Vagina (tissue), 2 donors: ENCODE measurements around the gene DPH7.

ENCODE experiments used
- POLR2A ChIP-seq, 2 donors: fragments of 450-650 bp; IDR thresholded peaks; one replicate each; pipeline ENCODE4 v1.6.1; 2017; ENCODE audit warnings: antibody characterized with exemption in 2 of 2, mild to moderate bottlenecking in 2 of 2, moderate library complexity in 2 of 2
- TF ChIP-seq, protein P1 (sequence below), 3 experiments: fragments of 450-650 bp in 2 of 3; fragments of 200-600 bp in 1 of 3; sonication (generic) in 1 of 3; IDR thresholded peaks; one replicate each; pipeline ENCODE4 v1.5.1; 2017 to 2019; ENCODE audit warnings: antibody characterized with exemption in 3 of 3, mild to moderate bottlenecking in 2 of 3, moderate library complexity in 2 of 3

DNA sequence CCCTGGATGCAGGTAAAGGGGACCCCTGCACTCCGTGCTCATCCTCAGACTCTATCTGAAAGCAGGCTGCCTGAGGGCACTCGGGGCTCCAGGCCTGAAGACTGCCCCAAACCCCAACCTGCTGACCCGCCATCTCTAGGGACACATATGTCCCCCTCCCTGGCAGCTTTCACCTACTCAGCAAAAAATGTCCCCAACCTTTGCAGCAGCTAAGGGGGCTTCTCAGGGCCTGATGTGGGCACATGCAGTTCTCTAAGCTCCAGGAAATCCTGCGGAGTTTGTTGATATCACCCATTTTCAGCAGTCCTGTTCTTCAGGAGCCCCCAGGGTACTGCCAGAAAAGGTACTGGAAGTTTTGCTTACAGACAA, 2.2 kb upstream of the DPH7 start:
- TF ChIP-seq, protein P1, sequence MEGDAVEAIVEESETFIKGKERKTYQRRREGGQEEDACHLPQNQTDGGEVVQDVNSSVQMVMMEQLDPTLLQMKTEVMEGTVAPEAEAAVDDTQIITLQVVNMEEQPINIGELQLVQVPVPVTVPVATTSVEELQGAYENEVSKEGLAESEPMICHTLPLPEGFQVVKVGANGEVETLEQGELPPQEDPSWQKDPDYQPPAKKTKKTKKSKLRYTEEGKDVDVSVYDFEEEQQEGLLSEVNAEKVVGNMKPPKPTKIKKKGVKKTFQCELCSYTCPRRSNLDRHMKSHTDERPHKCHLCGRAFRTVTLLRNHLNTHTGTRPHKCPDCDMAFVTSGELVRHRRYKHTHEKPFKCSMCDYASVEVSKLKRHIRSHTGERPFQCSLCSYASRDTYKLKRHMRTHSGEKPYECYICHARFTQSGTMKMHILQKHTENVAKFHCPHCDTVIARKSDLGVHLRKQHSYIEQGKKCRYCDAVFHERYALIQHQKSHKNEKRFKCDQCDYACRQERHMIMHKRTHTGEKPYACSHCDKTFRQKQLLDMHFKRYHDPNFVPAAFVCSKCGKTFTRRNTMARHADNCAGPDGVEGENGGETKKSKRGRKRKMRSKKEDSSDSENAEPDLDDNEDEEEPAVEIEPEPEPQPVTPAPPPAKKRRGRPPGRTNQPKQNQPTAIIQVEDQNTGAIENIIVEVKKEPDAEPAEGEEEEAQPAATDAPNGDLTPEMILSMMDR (IDR thresholded peaks at IDR 0.05): no peak
- TF ChIP-seq POLR2A (IDR thresholded peaks at IDR 0.05): no peak
